Panc1 (cell line): ENCODE results near the gene CABP2. TPM values are rescaled to one million over a fixed set of nuclear protein-coding genes. Genes with fewer than 3 reads are reported as not detected.

ENCODE experiments used
- ATAC-seq: fragments of 200-7000 bp; cut with Tn5 transposase; 2 replicates; pipeline ENCODE4 v1.9.1; 2020; ENCODE audit warnings: mild to moderate bottlenecking, moderate library complexity
- BruUV-seq: library from RNA; stranded (reverse); fragments of 400-500 nt; replicated peaks from 2 replicates; lab custom pipeline; 2021; lab: Mats Ljungman, UMichigan
- CTCF ChIA-PET: fragments of 300-600 bp; sonication (Branson Sonifier 250); formaldehyde crosslinking; loops from one replicate; lab custom pipeline; 2022; ENCODE audit warnings: antibody characterized with exemption; lab: Charles Lee
- POLR2A ChIA-PET: fragments of 300-600 bp; sonication (Branson Sonifier 250); formaldehyde crosslinking; loops from one replicate; lab custom pipeline; 2022; ENCODE audit warnings: antibody characterized with exemption; lab: Charles Lee
- DNase-seq: peaks from one replicate; pipeline ENCODE4 v3.0.0-alpha.2; 2010; ENCODE audit warnings: low read depth, low spot score
- H3K27ac ChIP-seq: 2 replicates; pipeline ENCODE4 v1.5.1; 2011; ENCODE audit warnings: mild to moderate bottlenecking, low read length, inconsistent platforms
- H3K27me3 ChIP-seq: fragments of 200-500 bp; sonication (Bioruptor generic); 2 replicates; pipeline ENCODE4 v1.6.0; 2014; ENCODE audit warnings: low read length, inconsistent platforms; ENCODE audit not compliant: control insufficient read depth, insufficient read depth
- H3K36me3 ChIP-seq: fragments of 200-500 bp; sonication (Bioruptor generic); 2 replicates; pipeline ENCODE4 v1.5.1; 2014; ENCODE audit warnings: inconsistent platforms, mild to moderate bottlenecking, low read length, moderate library complexity; ENCODE audit not compliant: control insufficient read depth, insufficient read depth
- H3K4me1 ChIP-seq: 2 replicates; pipeline ENCODE4 v1.5.1; 2011; ENCODE audit warnings: inconsistent platforms, mild to moderate bottlenecking, low read length, moderate library complexity; ENCODE audit not compliant: control insufficient read depth, insufficient read depth
- H3K4me3 ChIP-seq, 2 experiments: 2 replicates each; pipeline ENCODE4 v1.5.1; 2011 to 2012; ENCODE audit warnings: low read depth in 2 of 2, low read length in 2 of 2, mild to moderate bottlenecking in 2 of 2, inconsistent platforms in 1 of 2, moderate library complexity in 1 of 2
- H3K9me3 ChIP-seq: fragments of 200-500 bp; sonication (Bioruptor generic); 2 replicates; pipeline ENCODE4 v1.5.1; 2014; ENCODE audit warnings: low read depth, mild to moderate bottlenecking, inconsistent platforms, low read length, moderate library complexity; ENCODE audit not compliant: control insufficient read depth, insufficient read depth
- POLR2AphosphoS5 ChIP-seq: IDR thresholded peaks from 2 replicates; pipeline ENCODE4 v1.6.1; 2012; ENCODE audit warnings: mild to moderate bottlenecking, low read depth, low read length, moderate library complexity
- SIN3A ChIP-seq: IDR thresholded peaks from 2 replicates; pipeline ENCODE4 v1.6.1; 2012; ENCODE audit warnings: low read depth, mild to moderate bottlenecking, low read length, moderate library complexity, borderline replicate concordance; ENCODE audit not compliant: insufficient read depth
- TCF7L2 ChIP-seq: IDR thresholded peaks from 2 replicates; pipeline ENCODE4 v1.6.1; 2011; ENCODE audit warnings: mild to moderate bottlenecking, low read depth, low read length, inconsistent platforms
- in situ Hi-C: cut with HindIII; loops from 2 replicates; pipeline ENCODE4 v1.10.0; 2016; ENCODE audit warnings: low sequenced_read_pairs, low pct_unique_long_range_greater_than_20kb
- intact Hi-C: fragments of 100-400 bp; cut with micrococcal nuclease; formaldehyde crosslinking; loops from one replicate; pipeline ENCODE4 v1.10.0; 2022; ENCODE audit not compliant: unreplicated experiment
- total RNA-seq: library from RNA; stranded (reverse); gene quantifications from one replicate; pipeline ENCODE4 v1.2.1, GENCODE V29; 2021; ENCODE audit not compliant: unreplicated experiment
- TF ChIP-seq, protein P1 (sequence below), 2 experiments: IDR thresholded peaks; 2 replicates each; pipeline ENCODE4 v1.6.1; 2011 to 2012; ENCODE audit warnings: low read depth in 2 of 2, control low read depth in 1 of 2, low read length in 1 of 2, mild to moderate bottlenecking in 1 of 2, moderate library complexity in 1 of 2; ENCODE audit not compliant: insufficient read depth in 1 of 2
- TF ChIP-seq, protein P2 (sequence below): fragments of 450-650 bp; IDR thresholded peaks from 2 replicates; pipeline ENCODE4 v1.5.1; 2017; ENCODE audit warnings: mild to moderate bottlenecking

The CABP2 gene
- total RNA-seq, 1 experiment from 2014 or later: not detected

DNA sequence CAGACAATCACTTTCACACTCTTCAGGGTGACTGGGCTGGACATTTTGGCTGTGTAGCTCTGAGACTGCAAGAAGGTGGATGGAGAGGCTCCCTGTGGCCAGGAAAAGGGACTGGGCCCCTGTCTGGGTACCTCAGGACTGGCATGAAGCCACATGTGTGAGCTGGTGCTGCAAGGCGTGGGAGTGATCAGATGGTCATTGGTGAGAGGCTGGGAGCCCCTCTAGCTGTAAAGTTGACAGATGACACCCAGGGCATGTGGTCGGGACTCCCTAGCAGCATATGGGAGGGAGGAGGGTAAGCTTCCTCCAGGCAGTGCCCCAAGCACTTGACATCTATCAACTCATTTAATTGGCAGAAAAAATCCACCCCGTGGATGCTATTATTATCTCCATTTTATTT is 18.9 kb upstream of the CABP2 start:
- in situ Hi-C loops (no loop called here), intact Hi-C loops (no loop called here)
- Histone ChIP-seq H3K9me3 (no peaks in the 10 kb centered on the region), H3K27me3 (no peaks in the 10 kb centered on the region), H3K4me1 (peaks cover 3% of the 10 kb centered on the region; the same call in 1 of the 2 replicates), H3K36me3 (no peaks in the 10 kb centered on the region), H3K4me3 (no peak overlapping the region), H3K27ac (no peak overlapping the region)
- TF ChIP-seq TCF7L2: no peak
- TF ChIP-seq, protein P1, sequence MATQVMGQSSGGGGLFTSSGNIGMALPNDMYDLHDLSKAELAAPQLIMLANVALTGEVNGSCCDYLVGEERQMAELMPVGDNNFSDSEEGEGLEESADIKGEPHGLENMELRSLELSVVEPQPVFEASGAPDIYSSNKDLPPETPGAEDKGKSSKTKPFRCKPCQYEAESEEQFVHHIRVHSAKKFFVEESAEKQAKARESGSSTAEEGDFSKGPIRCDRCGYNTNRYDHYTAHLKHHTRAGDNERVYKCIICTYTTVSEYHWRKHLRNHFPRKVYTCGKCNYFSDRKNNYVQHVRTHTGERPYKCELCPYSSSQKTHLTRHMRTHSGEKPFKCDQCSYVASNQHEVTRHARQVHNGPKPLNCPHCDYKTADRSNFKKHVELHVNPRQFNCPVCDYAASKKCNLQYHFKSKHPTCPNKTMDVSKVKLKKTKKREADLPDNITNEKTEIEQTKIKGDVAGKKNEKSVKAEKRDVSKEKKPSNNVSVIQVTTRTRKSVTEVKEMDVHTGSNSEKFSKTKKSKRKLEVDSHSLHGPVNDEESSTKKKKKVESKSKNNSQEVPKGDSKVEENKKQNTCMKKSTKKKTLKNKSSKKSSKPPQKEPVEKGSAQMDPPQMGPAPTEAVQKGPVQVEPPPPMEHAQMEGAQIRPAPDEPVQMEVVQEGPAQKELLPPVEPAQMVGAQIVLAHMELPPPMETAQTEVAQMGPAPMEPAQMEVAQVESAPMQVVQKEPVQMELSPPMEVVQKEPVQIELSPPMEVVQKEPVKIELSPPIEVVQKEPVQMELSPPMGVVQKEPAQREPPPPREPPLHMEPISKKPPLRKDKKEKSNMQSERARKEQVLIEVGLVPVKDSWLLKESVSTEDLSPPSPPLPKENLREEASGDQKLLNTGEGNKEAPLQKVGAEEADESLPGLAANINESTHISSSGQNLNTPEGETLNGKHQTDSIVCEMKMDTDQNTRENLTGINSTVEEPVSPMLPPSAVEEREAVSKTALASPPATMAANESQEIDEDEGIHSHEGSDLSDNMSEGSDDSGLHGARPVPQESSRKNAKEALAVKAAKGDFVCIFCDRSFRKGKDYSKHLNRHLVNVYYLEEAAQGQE (IDR thresholded peaks at IDR 0.05; ENCODE audit: insufficient read depth in 1 of 2, low read depth in 2 of 2, low read length in 1 of 2): no peak
- no peak for TF ChIP-seq POLR2AphosphoS5
- no peak for TF ChIP-seq SIN3A
- TF ChIP-seq, protein P2, sequence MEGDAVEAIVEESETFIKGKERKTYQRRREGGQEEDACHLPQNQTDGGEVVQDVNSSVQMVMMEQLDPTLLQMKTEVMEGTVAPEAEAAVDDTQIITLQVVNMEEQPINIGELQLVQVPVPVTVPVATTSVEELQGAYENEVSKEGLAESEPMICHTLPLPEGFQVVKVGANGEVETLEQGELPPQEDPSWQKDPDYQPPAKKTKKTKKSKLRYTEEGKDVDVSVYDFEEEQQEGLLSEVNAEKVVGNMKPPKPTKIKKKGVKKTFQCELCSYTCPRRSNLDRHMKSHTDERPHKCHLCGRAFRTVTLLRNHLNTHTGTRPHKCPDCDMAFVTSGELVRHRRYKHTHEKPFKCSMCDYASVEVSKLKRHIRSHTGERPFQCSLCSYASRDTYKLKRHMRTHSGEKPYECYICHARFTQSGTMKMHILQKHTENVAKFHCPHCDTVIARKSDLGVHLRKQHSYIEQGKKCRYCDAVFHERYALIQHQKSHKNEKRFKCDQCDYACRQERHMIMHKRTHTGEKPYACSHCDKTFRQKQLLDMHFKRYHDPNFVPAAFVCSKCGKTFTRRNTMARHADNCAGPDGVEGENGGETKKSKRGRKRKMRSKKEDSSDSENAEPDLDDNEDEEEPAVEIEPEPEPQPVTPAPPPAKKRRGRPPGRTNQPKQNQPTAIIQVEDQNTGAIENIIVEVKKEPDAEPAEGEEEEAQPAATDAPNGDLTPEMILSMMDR: no peak
- DNase-seq (no peak), ATAC-seq (no peak)
- CTCF ChIA-PET: interaction anchor here (1.1 kb wide), 1 partner anchor 30 kb away, joined by 4 read pairs; no protein-coding TSS in a partner anchor
- POLR2A ChIA-PET: interaction anchor here (0.5 kb wide), 1 partner anchor 30 kb away, joined by 3 read pairs; no protein-coding TSS in a partner anchor
- BruUV-seq: no TSS peak

DNA sequence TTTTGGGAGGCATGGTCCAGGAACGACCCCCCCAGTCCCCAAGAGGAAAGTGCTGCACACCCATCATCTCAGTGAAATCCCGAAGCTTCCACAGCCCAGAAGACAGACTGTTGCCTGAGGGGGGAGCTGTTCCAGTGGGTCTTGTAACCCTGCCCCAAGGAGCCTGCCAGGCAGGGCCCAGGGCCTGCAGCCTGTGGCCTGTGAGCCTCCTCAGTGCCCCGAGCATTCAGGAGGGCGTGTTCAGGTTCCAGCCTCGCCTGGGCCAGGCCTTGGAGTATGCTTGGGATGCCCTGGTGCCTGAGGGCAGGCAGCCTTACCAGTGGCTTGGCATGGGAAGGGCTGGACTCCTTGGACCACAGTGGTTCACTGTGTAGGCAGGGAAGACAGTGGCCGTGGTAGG is 18.0 kb upstream of the CABP2 start:
- H3K27ac ChIP-seq: no peak overlapping the region
- intact Hi-C loops: no loop called here
- no peak overlapping the region for H3K4me3 ChIP-seq
- H3K9me3 ChIP-seq: no peaks in the 10 kb centered on the region
- ChIA-PET CTCF (interaction anchor here (0.5 to 1.1 kb wide), 3 partner anchors 29 to 113 kb away, joined by 3 to 4 read pairs (median 3); partner anchors contain the start of gene RPS6KB2), POLR2A (interaction anchor here (0.7 kb wide), 1 partner anchor 25 kb away, joined by 3 read pairs; no protein-coding TSS in a partner anchor)
- DNase-seq: no peak
- H3K36me3 ChIP-seq: no peaks in the 10 kb centered on the region
- in situ Hi-C loops: no loop called here
- peaks cover 3% of the 10 kb centered on the region; the same call in 1 of the 2 replicates for H3K4me1 ChIP-seq
- TF ChIP-seq, protein P1 (IDR thresholded peaks at IDR 0.05; ENCODE audit: insufficient read depth in 1 of 2, low read depth in 2 of 2, low read length in 1 of 2): no peak
- TF ChIP-seq, protein P2: no peak
- TF ChIP-seq POLR2AphosphoS5: no peak
- no peak for TF ChIP-seq SIN3A
- TF ChIP-seq TCF7L2: no peak
- H3K27me3 ChIP-seq: no peaks in the 10 kb centered on the region
- peak; percentile 9; the same call in 1 of the 2 replicates for ATAC-seq
- no TSS peak for BruUV-seq
